Fibroblast of mammary gland (primary cell): Measurements from ENCODE around the gene JAZF1.

ENCODE experiments used
- DNase-seq: peaks from one replicate; pipeline ENCODE4 v3.0.0-alpha.2; 2010; ENCODE audit warnings: low read depth
- H3K4me3 ChIP-seq: 2 replicates; pipeline ENCODE4 v1.5.1; 2011; ENCODE audit warnings: low read depth, mild to moderate bottlenecking, low read length, moderate library complexity; ENCODE audit not compliant: control insufficient read depth
- CTCF ChIP-seq: conservative IDR thresholded peaks from 2 replicates; pipeline ENCODE4 v1.5.1; 2011; ENCODE audit warnings: low read depth, low read length, inconsistent platforms; ENCODE audit not compliant: control insufficient read depth, insufficient read depth

JAZF1 gene

DNA sequence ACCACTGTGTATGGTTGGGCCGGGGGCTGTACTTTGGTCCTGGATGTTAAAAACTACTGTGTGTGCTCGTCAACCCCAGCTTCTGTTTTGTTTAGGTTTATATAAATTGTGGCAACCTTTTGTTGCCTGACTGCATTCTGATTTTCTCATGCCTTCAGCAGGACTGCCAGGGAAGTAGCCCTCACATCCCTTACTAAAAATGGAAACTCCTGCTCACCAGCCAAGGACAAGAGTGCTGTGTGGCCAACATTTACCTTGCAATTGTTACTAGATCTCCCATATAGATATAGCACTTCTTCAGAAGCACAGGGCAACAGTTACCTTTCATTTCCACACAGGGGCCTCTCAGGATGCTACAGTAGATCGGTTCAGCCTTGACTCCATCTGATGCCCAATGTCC, 266.2 kb downstream of the JAZF1 start:
- H3K4me3 ChIP-seq: no peak overlapping the region
- TF ChIP-seq CTCF: no peak
- no peak for DNase-seq

- DNase-seq: no peak
- H3K4me3 ChIP-seq: no peak overlapping the region
- TF ChIP-seq CTCF: no peak
Measured at GRCh38 chr7:27912751-27913150, 267.8 kb downstream of the JAZF1 start.

DNA sequence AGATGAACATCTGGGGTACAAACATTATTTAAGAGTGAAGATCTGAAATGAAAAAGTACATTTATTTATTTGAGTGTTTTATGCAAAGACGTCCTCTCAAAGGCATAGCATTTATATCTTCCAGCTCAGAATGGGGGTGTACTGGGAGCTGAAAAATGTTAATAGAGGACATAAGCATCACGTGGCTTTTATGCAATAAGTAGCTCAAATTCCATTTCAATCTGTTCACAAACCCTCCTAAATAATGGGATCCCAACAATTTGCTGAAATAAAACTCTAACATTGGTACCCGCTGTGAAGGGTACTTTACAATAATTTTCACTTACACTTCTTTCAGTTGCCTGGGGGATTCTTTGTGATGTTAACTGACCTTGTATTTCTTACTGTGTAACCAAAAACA, 268.7 kb downstream of the JAZF1 start:
- no peak for DNase-seq
- no peak for TF ChIP-seq CTCF
- no peak overlapping the region for H3K4me3 ChIP-seq

DNA sequence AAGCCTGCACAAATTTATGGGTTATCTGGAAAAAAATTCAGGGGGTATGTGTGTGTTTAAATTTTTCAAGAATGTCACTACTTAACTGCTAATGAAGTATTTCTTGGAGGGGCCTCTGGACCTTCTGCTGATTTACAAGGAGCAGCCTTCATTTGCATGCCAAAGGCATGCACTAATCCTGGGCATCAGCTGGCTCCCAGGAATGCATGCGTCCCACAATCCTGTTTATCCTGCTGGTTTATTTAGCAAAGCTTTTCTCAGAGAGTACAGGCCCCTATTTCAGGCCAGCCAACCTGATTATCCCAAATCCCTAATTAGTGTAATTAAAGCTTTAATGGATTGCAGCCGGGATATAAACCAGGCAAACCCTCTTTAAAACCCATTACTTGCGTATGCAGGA, 270.3 kb downstream of the JAZF1 start:
- no peak overlapping the region for H3K4me3 ChIP-seq
- DNase-seq: no peak
- TF ChIP-seq CTCF: no peak

GRCh38 chr7:27908534-27909165, 271.9 kb downstream of the JAZF1 start:
- no peak for TF ChIP-seq CTCF
- no peak for DNase-seq
- no peak overlapping the region for H3K4me3 ChIP-seq

DNA sequence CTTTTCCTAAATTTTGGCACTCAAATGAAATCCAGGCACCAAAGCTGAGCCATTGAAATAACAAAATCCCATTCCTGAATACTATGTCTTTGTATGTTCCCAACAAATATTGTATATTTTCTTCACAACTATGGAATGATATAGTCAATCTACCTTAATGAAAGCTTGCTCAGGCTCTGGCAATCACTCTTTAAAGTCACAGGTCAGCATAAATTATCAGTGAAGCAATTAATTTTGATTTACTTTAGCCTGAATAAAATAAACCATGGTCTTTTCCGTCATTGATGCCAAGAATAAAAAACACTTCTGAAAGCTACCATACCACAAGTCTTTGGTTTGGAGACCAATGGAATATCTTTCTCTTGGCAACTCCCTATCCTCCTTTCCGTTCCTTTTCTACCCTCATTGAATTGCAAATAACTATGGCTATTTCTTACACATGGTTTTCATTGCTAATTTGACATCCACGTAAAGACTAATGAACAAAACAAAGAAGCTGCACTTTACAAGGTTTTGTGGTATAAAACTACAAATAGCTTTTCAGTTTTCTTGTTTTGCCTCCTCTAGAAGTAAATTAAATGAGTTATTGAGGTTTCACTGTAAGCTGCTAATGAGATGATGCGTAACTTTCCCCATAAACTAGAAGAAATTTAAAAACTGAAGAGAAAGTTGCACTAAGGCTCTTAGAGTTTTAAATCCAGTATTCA, 274.1 kb downstream of the JAZF1 start:
- H3K4me3 ChIP-seq: no peak overlapping the region
- no peak for DNase-seq
- TF ChIP-seq CTCF: no peak
